Body of pancreas (tissue), 4 donors: ENCODE data around the gene SNPH. TPM values are rescaled to one million over a fixed set of nuclear protein-coding genes. Genes with fewer than 3 reads are reported as not detected.

Source experiments
- ATAC-seq: fragments of 150-250 bp; one replicate; pipeline ENCODE4 v1.9.1; 2016
- DNase-seq, 4 donors: peaks; one replicate each; pipeline ENCODE4 v3.0.0-alpha.2; 2019
- H3K27ac ChIP-seq, 4 donors: fragments of 200-600 bp; sonication (generic); 1 replicate in 3 of 4; 2 replicates in 1 of 4; pipeline versions ENCODE4 v1.5.1 to v1.6.1; 2016 to 2019; ENCODE audit warnings: mild to moderate bottlenecking in 1 of 4, mixed read lengths in 1 of 4, moderate library complexity in 1 of 4
- H3K27me3 ChIP-seq, 2 donors: fragments of 200-600 bp; sonication (generic); one replicate each; pipeline ENCODE4 v1.6.0; 2016; ENCODE audit warnings: mild to moderate bottlenecking in 1 of 2
- H3K36me3 ChIP-seq, 2 donors: fragments of 200-600 bp; sonication (generic); replicated peaks in 1 of 2; 2 replicates each; pipeline ENCODE4 v1.5.1; 2016; ENCODE audit warnings: low read depth in 2 of 2; ENCODE audit not compliant: insufficient read depth in 1 of 2
- H3K4me1 ChIP-seq: fragments of 200-600 bp; sonication (generic); one replicate; pipeline ENCODE4 v1.6.0; 2016
- H3K4me3 ChIP-seq, 2 donors: fragments of 200-600 bp; sonication (generic); 1 replicate in 1 of 2; 2 replicates in 1 of 2; pipeline ENCODE4 v1.5.1; 2016 to 2019
- H3K9me3 ChIP-seq, 3 donors: fragments of 200-600 bp; sonication (generic); 1 replicate in 2 of 3; 2 replicates in 1 of 3; pipeline ENCODE4 v1.5.1; 2016
- POLR2A ChIP-seq, 3 donors: fragments of 450-650 bp; IDR thresholded peaks; one replicate each; pipeline ENCODE4 v1.6.1; 2016; ENCODE audit warnings: antibody characterized with exemption in 3 of 3, mild to moderate bottlenecking in 2 of 3
- WGBS, 2 donors: methylation state at CpG; one replicate each; pipeline ENCODE4 v1.1.5; 2017; 5-methylcytosine and 5-hydroxymethylcytosine counted together
- intact Hi-C: fragments of 100-400 bp; cut with DNase I; formaldehyde crosslinking; loops from one replicate; pipeline ENCODE4 v1.15.1; 2023
- total RNA-seq, 2 donors: library from RNA; depleted of rRNA; stranded (reverse); fragments of >200 nt; gene quantifications; one replicate each; pipeline ENCODE4 v1.1.0, GENCODE V29; 2016
- TF ChIP-seq, protein P1 (sequence below), 7 experiments: fragments of 450-650 bp in 4 of 7; fragments of 200-600 bp in 3 of 7; sonication (generic) in 3 of 7; IDR thresholded peaks; one replicate each; pipeline ENCODE4 v1.5.1; 2016 to 2019; ENCODE audit warnings: antibody characterized with exemption in 7 of 7

SNPH gene
- total RNA-seq, 2 donors from 2014 or later, result 3.3 to 3.4 TPM

DNA sequence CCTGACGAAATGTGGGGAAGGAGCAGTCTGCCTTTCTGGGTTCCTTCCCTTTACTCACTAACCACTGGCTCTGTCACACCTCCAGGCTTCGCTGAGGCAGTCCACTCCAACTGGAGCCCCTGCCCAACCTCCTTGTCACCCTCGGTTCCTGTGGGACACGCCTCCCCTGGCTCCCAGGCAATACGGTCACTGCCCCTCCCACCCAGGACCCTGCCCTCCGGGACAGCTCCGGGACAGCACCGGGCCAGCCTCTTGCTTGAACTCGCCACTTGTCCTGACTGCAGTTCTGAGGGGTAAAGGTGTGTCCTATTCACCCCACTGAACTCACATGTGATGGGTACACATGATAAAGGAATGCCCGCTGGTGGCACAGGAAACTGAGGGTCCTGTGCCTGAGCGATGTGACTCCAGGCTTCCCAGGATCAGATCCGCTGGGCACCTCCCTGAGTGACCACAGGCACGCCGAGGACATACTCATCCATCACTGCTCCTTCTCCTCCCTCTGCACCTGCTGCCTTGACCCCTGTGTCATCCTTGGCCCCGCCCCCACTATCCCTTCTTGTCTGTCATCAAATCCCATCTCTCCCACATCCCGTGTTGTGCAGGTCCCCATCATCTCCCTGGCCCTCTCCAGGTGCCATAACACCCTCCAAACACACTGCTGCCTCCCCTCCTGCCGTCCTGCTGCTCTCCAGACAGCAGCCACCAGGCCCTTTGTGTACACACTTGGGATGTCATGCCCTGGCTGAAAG, 55.0 kb downstream of the SNPH start:
- ATAC-seq (no peak), DNase-seq (no peak)
- Histone ChIP-seq H3K27me3 (no peaks in the 10 kb centered on the region), H3K4me3 (no peak overlapping the region), H3K27ac (no peak overlapping the region), H3K36me3 (no peaks in the 10 kb centered on the region), H3K4me1 (peaks cover 7% of the 10 kb centered on the region), H3K9me3 (no peaks in the 10 kb centered on the region)
- WGBS, 2 donors, result 75 to 79% methylated on average over 17 of the region's 17 CpGs
- TF ChIP-seq POLR2A (IDR thresholded peaks at IDR 0.05), result no peak
- TF ChIP-seq, protein P1, sequence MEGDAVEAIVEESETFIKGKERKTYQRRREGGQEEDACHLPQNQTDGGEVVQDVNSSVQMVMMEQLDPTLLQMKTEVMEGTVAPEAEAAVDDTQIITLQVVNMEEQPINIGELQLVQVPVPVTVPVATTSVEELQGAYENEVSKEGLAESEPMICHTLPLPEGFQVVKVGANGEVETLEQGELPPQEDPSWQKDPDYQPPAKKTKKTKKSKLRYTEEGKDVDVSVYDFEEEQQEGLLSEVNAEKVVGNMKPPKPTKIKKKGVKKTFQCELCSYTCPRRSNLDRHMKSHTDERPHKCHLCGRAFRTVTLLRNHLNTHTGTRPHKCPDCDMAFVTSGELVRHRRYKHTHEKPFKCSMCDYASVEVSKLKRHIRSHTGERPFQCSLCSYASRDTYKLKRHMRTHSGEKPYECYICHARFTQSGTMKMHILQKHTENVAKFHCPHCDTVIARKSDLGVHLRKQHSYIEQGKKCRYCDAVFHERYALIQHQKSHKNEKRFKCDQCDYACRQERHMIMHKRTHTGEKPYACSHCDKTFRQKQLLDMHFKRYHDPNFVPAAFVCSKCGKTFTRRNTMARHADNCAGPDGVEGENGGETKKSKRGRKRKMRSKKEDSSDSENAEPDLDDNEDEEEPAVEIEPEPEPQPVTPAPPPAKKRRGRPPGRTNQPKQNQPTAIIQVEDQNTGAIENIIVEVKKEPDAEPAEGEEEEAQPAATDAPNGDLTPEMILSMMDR (IDR thresholded peaks at IDR 0.05), result no peak
- intact Hi-C loops, result no loop called here

DNA sequence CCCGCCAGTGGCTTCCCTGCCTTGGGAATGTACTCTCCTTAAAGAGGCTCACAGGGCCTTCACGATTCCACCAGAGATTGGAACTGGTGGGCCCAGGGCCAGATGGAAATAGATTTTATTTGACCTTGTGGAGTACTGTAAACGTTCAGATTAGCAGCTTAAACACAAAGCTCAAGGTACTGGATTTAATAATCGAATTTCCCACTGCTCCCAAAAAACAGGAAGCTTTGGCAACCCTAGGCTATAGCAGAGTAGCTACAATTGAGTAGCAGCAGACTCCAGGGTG, 55.5 kb downstream of the SNPH start:
- intact Hi-C loops, result no loop called here
- ATAC-seq (no peak), DNase-seq (no peak)
- Histone ChIP-seq H3K27ac (no peak overlapping the region), H3K9me3 (no peaks in the 10 kb centered on the region), H3K4me1 (peaks cover 12% of the 10 kb centered on the region), H3K36me3 (no peaks in the 10 kb centered on the region), H3K4me3 (no peak overlapping the region), H3K27me3 (no peaks in the 10 kb centered on the region)
- 28 to 47% methylated on average over 3 to 4 of the region's 4 CpGs for WGBS, 2 donors
- TF ChIP-seq, protein P1 (IDR thresholded peaks at IDR 0.05), result no peak

DNA sequence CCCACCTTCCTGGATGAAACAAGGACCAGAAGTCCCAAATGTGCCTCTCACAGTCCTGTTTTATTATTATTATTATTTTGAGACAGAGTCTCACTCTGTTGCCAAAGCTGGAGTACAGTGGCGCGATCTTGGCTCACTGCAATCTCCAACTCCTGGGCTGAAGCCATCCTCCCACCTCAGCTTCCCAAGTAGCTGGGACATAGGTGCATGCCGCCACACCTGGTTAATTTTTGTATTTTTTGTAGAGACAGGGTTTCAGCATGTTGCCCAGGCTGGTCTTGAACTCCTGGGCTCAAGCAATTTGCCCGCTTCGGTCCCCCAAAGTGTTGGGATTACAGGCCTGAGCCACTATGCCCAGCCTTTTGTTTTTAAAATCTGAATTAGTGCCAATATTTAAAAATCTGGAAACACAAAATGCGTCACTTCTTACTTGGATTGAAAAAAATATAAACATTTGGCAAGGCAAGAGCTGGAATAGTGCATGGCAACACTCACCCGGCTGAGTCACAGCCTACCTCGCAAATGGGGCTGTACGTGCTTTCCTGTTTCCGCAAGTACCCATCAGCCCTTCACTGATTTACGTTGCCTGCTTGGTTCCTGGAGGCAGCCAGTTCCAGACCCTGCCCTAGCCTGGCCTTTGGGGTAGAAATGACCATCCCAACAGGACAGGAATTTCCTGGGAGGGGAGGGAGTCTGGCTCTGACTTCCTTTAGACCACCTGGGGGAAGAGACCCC, 56.6 kb downstream of the SNPH start:
- WGBS, 2 donors, result 79 to 84% methylated on average over 11 of the region's 11 CpGs

GRCh38 chr20:1323256-1323655, 57.2 kb downstream of the SNPH start:
- Histone ChIP-seq H3K9me3 (no peaks in the 10 kb centered on the region), H3K27ac (peak overlapping the region in 1 of 4 donors; percentile 58), H3K4me3 (no peak overlapping the region), H3K4me1 (peaks cover 29% of the 10 kb centered on the region), H3K36me3 (no peaks in the 10 kb centered on the region), H3K27me3 (no peaks in the 10 kb centered on the region)
- WGBS, 2 donors, result 69 to 74% methylated on average over 6 of the region's 6 CpGs
- DNase-seq (no peak), ATAC-seq (no peak)
- intact Hi-C loops, result no loop called here
- no peak for TF ChIP-seq POLR2A (IDR thresholded peaks at IDR 0.05)
- TF ChIP-seq, protein P1 (IDR thresholded peaks at IDR 0.05), result no peak

More for the DNA sequence above, 56.6 kb downstream of the SNPH start:
- no peaks in the 10 kb centered on the region for H3K27me3 ChIP-seq
- H3K36me3 ChIP-seq, result no peaks in the 10 kb centered on the region
- no peaks in the 10 kb centered on the region for H3K9me3 ChIP-seq
- ATAC-seq (no peak), DNase-seq (no peak)
- H3K4me1 ChIP-seq, result peaks cover 23% of the 10 kb centered on the region
- TF ChIP-seq POLR2A (IDR thresholded peaks at IDR 0.05), result no peak
- TF ChIP-seq, protein P1 (IDR thresholded peaks at IDR 0.05), result no peak
- intact Hi-C loops, result no loop called here
- H3K4me3 ChIP-seq, result no peak overlapping the region
- H3K27ac ChIP-seq, result peak overlapping the region in 1 of 4 donors; percentile 58
